Astrocyte of the spinal cord (primary cell): ENCODE measurements around the gene NDUFA9.
A peak's percentile ranks its signal among the peaks of the same experiment; 100 is the strongest.

ENCODE experiments used
- DNase-seq: peaks from one replicate; pipeline ENCODE4 v3.0.0; 2011; ENCODE audit warnings: low read depth, low spot score
- H3K4me3 ChIP-seq: 2 replicates; pipeline ENCODE4 v1.5.1; 2011; ENCODE audit warnings: low read depth, mild to moderate bottlenecking, low read length, moderate library complexity
- CTCF ChIP-seq: IDR thresholded peaks from 2 replicates; pipeline ENCODE4 v1.5.1; 2012; ENCODE audit warnings: low read depth, mild to moderate bottlenecking, low read length, inconsistent platforms
- in situ Hi-C: cut with HindIII; loops from 2 replicates; pipeline ENCODE4 v1.10.0; 2017; ENCODE audit warnings: low sequenced_read_pairs

The NDUFA9 gene

DNA sequence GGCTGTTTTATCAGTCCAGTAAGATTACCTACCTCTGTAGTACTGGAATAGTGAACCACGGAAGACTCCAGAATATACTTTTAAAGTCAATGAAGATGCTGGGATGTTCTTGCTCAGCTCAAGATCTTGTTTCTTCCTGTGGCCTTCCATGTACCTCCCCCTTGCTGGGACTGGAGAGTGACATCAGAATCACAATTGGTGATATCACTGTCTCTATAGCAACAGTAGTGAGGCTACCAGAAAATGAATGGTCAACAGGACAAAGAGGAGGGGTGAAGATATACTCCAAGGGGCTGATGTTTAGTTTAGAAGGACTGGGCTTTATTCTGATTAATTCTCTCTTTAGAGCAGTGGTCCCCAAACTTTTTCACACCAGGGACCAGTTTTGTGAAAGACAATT, 3.9 kb upstream of the NDUFA9 start:
- H3K4me3 ChIP-seq = no peak overlapping the region
- no peak for TF ChIP-seq CTCF
- no peak for DNase-seq
- in situ Hi-C loops = no loop called here

DNA sequence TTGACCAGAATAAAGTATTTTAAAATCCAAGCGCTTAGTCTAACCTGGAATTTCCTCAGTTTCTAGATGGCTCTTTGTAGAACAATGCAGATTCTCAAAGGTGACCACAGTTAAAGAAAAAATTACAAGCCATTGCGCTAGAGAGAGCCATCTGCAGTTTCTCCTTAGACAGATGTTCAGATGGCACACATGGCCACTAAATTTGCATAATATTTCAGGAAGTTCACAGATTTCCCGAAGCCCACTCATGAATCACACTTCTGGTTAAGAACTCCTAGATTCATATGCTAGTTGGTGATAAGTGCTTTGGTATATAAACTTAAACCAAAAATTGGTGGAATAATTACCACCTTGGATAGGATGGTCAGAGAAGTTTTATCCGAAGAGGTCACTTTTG, 812 bp upstream of the NDUFA9 start:
- peak overlapping the region; percentile 73 for H3K4me3 ChIP-seq
- no peak for TF ChIP-seq CTCF
- in situ Hi-C loops = no loop called here
- no peak for DNase-seq

- no peak for TF ChIP-seq CTCF
- in situ Hi-C loops = no loop called here
- peak overlapping the region; percentile 73 for H3K4me3 ChIP-seq
Observed at GRCh38 chr12:4649358-4649661, 396 bp downstream of the NDUFA9 start.

GRCh38 chr12:4653257-4653656, 4.3 kb downstream of the NDUFA9 start:
- no peak for DNase-seq
- H3K4me3 ChIP-seq = no peak overlapping the region
- no peak for TF ChIP-seq CTCF
- in situ Hi-C loops = no loop called here

More at GRCh38 chr12:4649358-4649661, 396 bp downstream of the NDUFA9 start:
- DNase-seq = no peak

DNA sequence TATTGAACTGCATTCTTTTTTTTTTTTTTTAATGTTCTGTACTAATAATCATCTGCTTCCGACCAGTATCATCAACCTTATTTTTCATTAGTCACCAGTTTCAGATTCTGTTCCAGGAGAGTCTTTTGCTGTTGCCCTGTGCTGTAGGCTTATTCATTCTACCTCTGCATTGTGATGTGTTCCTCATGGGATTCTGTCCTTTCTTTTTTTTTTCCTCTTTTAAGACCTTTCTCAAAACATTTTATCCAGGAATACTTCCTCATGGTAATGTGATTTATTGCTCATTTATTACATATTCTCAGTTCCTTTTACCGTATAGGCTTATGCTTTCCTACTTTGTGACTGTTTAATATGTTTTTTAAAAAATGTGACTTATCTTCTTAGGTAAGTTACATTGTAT, 4.8 kb downstream of the NDUFA9 start:
- no peak overlapping the region for H3K4me3 ChIP-seq
- DNase-seq = no peak
- TF ChIP-seq CTCF = no peak
- in situ Hi-C loops = no loop called here

- no peak for TF ChIP-seq CTCF
- H3K4me3 ChIP-seq = no peak overlapping the region
- peak; percentile 79 for DNase-seq
- in situ Hi-C loops = no loop called here
Observed at GRCh38 chr12:4663971-4664505, 15.1 kb downstream of the NDUFA9 start.

DNA sequence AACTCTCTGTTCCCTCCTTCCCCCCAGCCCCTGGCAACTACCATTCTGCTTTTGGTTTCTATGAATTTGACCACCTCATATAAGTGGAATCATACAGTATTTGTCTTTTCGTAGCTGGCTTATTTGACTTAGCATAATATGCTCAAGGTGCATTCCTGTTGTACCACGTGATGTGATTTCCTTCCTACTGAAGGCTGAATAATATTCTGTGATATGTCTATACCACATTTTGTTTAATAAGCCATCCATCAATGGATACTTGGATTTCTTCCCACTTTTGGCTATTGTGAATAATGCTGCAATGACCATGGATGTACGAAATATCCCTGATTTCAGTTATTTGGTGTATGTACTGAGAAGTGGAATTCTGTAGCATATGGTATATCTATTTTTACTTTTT, 16.3 kb downstream of the NDUFA9 start:
- TF ChIP-seq CTCF = no peak
- DNase-seq = no peak
- in situ Hi-C loops = no loop called here
- H3K4me3 ChIP-seq = no peak overlapping the region
